IMR-90 (cell line): ENCODE results near the gene LRCH4. TPM values are rescaled to one million over a fixed set of nuclear protein-coding genes. Genes with fewer than 3 reads are reported as not detected.

Experiments
- ATAC-seq: fragments of 200-7000 bp; cut with Tn5 transposase; 2 replicates; pipeline ENCODE4 v1.9.1; 2020; ENCODE audit warnings: low read depth, mild to moderate bottlenecking, moderate library complexity
- BruUV-seq: library from RNA; stranded (reverse); fragments of 400-500 nt; replicated peaks from 2 replicates; lab custom pipeline; 2021; lab: Mats Ljungman, UMichigan
- CTCF ChIA-PET: fragments of 300-600 bp; formaldehyde crosslinking; extraction: SDS; loops from one replicate; lab custom pipeline; 2021; ENCODE audit warnings: antibody characterized with exemption; lab: Yijun Ruan, JAX
- POLR2A ChIA-PET: fragments of 300-600 bp; sonication (Branson Sonifier 250); formaldehyde crosslinking; loops from one replicate; lab custom pipeline; 2022; ENCODE audit warnings: antibody characterized with exemption; ENCODE audit not compliant: unreplicated experiment; lab: Charles Lee
- DNase-seq: peaks from one replicate; pipeline ENCODE4 v3.0.0; 2013
- H2AFZ ChIP-seq: replicated peaks from 2 replicates; pipeline ENCODE3; 2013; ENCODE audit warnings: low read length, mild to moderate bottlenecking; ENCODE audit not compliant: poor library complexity
- H2AK5ac ChIP-seq: 2 replicates; pipeline ENCODE4 v1.6.1; 2013; ENCODE audit warnings: low read depth, low read length, inconsistent platforms
- H2AK9ac ChIP-seq: replicated peaks from 2 replicates; pipeline ENCODE3; 2013; ENCODE audit warnings: mild to moderate bottlenecking, low read depth, low read length, moderate library complexity; ENCODE audit not compliant: poor library complexity
- H2BK120ac ChIP-seq: 2 replicates; pipeline ENCODE4 v1.6.1; 2013; ENCODE audit warnings: low read depth, low read length, inconsistent platforms
- H2BK15ac ChIP-seq: 3 replicates; pipeline ENCODE4 v1.6.1; 2013; ENCODE audit warnings: low read depth, low read length, inconsistent platforms
- H2BK20ac ChIP-seq: 2 replicates; pipeline ENCODE4 v1.6.1; 2013; ENCODE audit warnings: low read depth, mild to moderate bottlenecking, inconsistent platforms, low read length, moderate library complexity
- H2BK5ac ChIP-seq: 2 replicates; pipeline ENCODE4 v1.6.1; 2013; ENCODE audit warnings: mild to moderate bottlenecking, low read depth, low read length, inconsistent platforms; ENCODE audit not compliant: poor library complexity, severe bottlenecking
- H3K14ac ChIP-seq: replicated peaks from 2 replicates; pipeline ENCODE4 v1.6.1; 2013; ENCODE audit warnings: low read depth, low read length, inconsistent platforms
- H3K18ac ChIP-seq: 2 replicates; pipeline ENCODE4 v1.6.1; 2013; ENCODE audit warnings: low read depth, low read length, control low read depth
- H3K23ac ChIP-seq: 2 replicates; pipeline ENCODE4 v1.6.1; 2013; ENCODE audit warnings: low read depth, low read length, inconsistent platforms
- H3K27ac ChIP-seq: 2 replicates; pipeline ENCODE4 v1.5.1; 2013; ENCODE audit warnings: mild to moderate bottlenecking, control low read depth, low read length; ENCODE audit not compliant: insufficient read depth
- H3K27me3 ChIP-seq: 2 replicates; pipeline ENCODE4 v1.6.1; 2013; ENCODE audit warnings: low read length; ENCODE audit not compliant: control insufficient read depth, insufficient read depth
- H3K36me3 ChIP-seq: 2 replicates; pipeline ENCODE4 v1.6.1; 2013; ENCODE audit warnings: low read length, mixed read lengths; ENCODE audit not compliant: control insufficient read depth, insufficient read depth
- H3K4ac ChIP-seq: 2 replicates; pipeline ENCODE4 v1.6.1; 2013; ENCODE audit warnings: low read depth, low read length, inconsistent platforms
- H3K4me1 ChIP-seq: 2 replicates; pipeline ENCODE4 v1.6.1; 2013; ENCODE audit warnings: low read length, mixed read lengths; ENCODE audit not compliant: control insufficient read depth, insufficient read depth
- H3K4me2 ChIP-seq: 2 replicates; pipeline ENCODE4 v1.6.1; 2013; ENCODE audit warnings: low read depth, mild to moderate bottlenecking, control low read depth, low read length, moderate library complexity
- H3K4me3 ChIP-seq: 2 replicates; pipeline ENCODE4 v1.5.1; 2013; ENCODE audit warnings: low read depth, mild to moderate bottlenecking, control low read depth, low read length, moderate library complexity; ENCODE audit not compliant: insufficient read depth
- H3K56ac ChIP-seq: 2 replicates; pipeline ENCODE4 v1.6.1; 2013; ENCODE audit warnings: low read length, inconsistent platforms; ENCODE audit not compliant: insufficient read depth; ENCODE audit errors: extremely low read depth
- H3K79me1 ChIP-seq, 2 experiments: 2 replicates each; pipeline ENCODE4 v1.6.1; 2013; ENCODE audit warnings: low read length in 2 of 2, inconsistent platforms in 1 of 2, low read depth in 1 of 2
- H3K9ac ChIP-seq: 2 replicates; pipeline ENCODE4 v1.6.1; 2013; ENCODE audit warnings: low read depth, low read length, control low read depth
- H3K9me1 ChIP-seq: 2 replicates; pipeline ENCODE4 v1.6.1; 2013; ENCODE audit warnings: low read length, inconsistent platforms; ENCODE audit not compliant: insufficient read depth
- H3K9me3 ChIP-seq: 2 replicates; pipeline ENCODE4 v1.6.1; 2013; ENCODE audit warnings: low read length; ENCODE audit not compliant: control insufficient read depth, insufficient read depth
- H4K20me1 ChIP-seq: 2 replicates; pipeline ENCODE4 v1.6.1; 2013; ENCODE audit warnings: low read length, inconsistent platforms; ENCODE audit not compliant: insufficient read depth
- H4K5ac ChIP-seq: 2 replicates; pipeline ENCODE4 v1.6.1; 2013; ENCODE audit warnings: mild to moderate bottlenecking, low read depth, low read length, control low read depth
- H4K8ac ChIP-seq, 2 experiments: 2 replicates each; pipeline ENCODE4 v1.6.1; 2013; ENCODE audit warnings: low read depth in 2 of 2, low read length in 2 of 2, control low read depth in 1 of 2, inconsistent platforms in 1 of 2
- H4K91ac ChIP-seq: 2 replicates; pipeline ENCODE4 v1.6.1; 2013; ENCODE audit warnings: low read depth, low read length, inconsistent platforms; ENCODE audit not compliant: insufficient read depth
- BHLHE40 ChIP-seq: fragments of 150-350 bp; IDR thresholded peaks from 2 replicates; pipeline ENCODE4 v1.6.1; 2016; ENCODE audit warnings: mild to moderate bottlenecking, low read depth, low read length
- CEBPB ChIP-seq: IDR thresholded peaks from 2 replicates; pipeline ENCODE4 v1.6.1; 2012; ENCODE audit warnings: low read depth, low read length, improper control_type of control experiment
- FOS ChIP-seq: fragments of 150-350 bp; IDR thresholded peaks from 2 replicates; pipeline ENCODE4 v1.6.1; 2016; ENCODE audit warnings: low read depth, low read length
- MAFK ChIP-seq: IDR thresholded peaks from 2 replicates; pipeline ENCODE4 v1.6.1; 2012; ENCODE audit warnings: low read depth, low read length, improper control_type of control experiment
- MAZ ChIP-seq: IDR thresholded peaks from 2 replicates; pipeline ENCODE4 v1.6.1; 2012; ENCODE audit warnings: low read depth, mild to moderate bottlenecking, low read length, improper control_type of control experiment, moderate library complexity, borderline replicate concordance
- MXI1 ChIP-seq: IDR thresholded peaks from 2 replicates; pipeline ENCODE4 v1.6.1; 2012; ENCODE audit warnings: low read depth, mild to moderate bottlenecking, low read length, moderate library complexity, borderline replicate concordance
- POLR2A ChIP-seq: IDR thresholded peaks from 2 replicates; pipeline ENCODE4 v1.6.1; 2012; ENCODE audit warnings: mild to moderate bottlenecking, low read depth, low read length
- RCOR1 ChIP-seq: IDR thresholded peaks from 2 replicates; pipeline ENCODE4 v1.6.1; 2012; ENCODE audit warnings: mild to moderate bottlenecking, low read length, improper control_type of control experiment; ENCODE audit not compliant: insufficient replicate concordance
- RFX5 ChIP-seq: IDR thresholded peaks from 2 replicates; pipeline ENCODE4 v1.8.0; 2012; ENCODE audit warnings: low read depth, mild to moderate bottlenecking, low read length, moderate library complexity
- SMC3 ChIP-seq: fragments of 150-350 bp; IDR thresholded peaks from 2 replicates; pipeline ENCODE4 v1.6.1; 2016; ENCODE audit warnings: low read depth, mild to moderate bottlenecking, antibody characterized with exemption, low read length, moderate library complexity
- WGBS, 2 experiments: methylation state at CpG; one replicate each; pipeline versions ENCODE4 v1.1.5 to v1.1.7; 2013; ENCODE audit warnings: missing lambda C conversion rate in 2 of 2; ENCODE audit not compliant: insufficient read length in 1 of 2; ENCODE audit errors: extremely low coverage in 2 of 2; 5-methylcytosine and 5-hydroxymethylcytosine counted together
- dilution Hi-C: fragments of 300-500 bp; cut with HindIII; formaldehyde crosslinking; loops from one replicate; pipeline ENCODE4 v1.14.3; 2018; ENCODE audit warnings: low sequenced_read_pairs; ENCODE audit not compliant: unreplicated experiment
- in situ Hi-C: fragments of 300-500 bp; cut with MboI; formaldehyde crosslinking; loops from 3 replicates; pipeline ENCODE4 v1.14.3; 2019; ENCODE audit warnings: low sequenced_read_pairs, inconsistent platforms, mixed read lengths
- intact Hi-C: fragments of 100-400 bp; cut with micrococcal nuclease; formaldehyde crosslinking; loops from 2 replicates; pipeline ENCODE4 v1.10.0; 2022
- polyA plus RNA-seq, 3 experiments: library from polyadenylated mRNA; depleted of rRNA; stranded (reverse); fragments of >200 nt; gene quantifications; 2 replicates each; pipeline ENCODE4 v1.2.3, GENCODE V29; 2012; ENCODE audit warnings: low replicate concordance in 1 of 3
- total RNA-seq: library from RNA; depleted of rRNA; stranded (reverse); fragments of >200 nt; gene quantifications from 2 replicates; pipeline ENCODE4 v1.2.3, GENCODE V29; 2012
- TF ChIP-seq, protein P1 (sequence below): fragments of 150-350 bp; IDR thresholded peaks from 2 replicates; pipeline ENCODE4 v1.6.1; 2017; ENCODE audit warnings: mild to moderate bottlenecking, antibody characterized with exemption, low read length, low read depth
- TF ChIP-seq, protein P2 (sequence below): fragments of 150-350 bp; IDR thresholded peaks from 2 replicates; pipeline ENCODE4 v1.6.1; 2016; ENCODE audit warnings: low read depth, mild to moderate bottlenecking, low read length, moderate library complexity, borderline replicate concordance

LRCH4 gene
- total and polyA plus RNA-seq, 2 of the 4 experiments (the other 2 are of a cell fraction): 5.0 to 41.3 TPM

DNA sequence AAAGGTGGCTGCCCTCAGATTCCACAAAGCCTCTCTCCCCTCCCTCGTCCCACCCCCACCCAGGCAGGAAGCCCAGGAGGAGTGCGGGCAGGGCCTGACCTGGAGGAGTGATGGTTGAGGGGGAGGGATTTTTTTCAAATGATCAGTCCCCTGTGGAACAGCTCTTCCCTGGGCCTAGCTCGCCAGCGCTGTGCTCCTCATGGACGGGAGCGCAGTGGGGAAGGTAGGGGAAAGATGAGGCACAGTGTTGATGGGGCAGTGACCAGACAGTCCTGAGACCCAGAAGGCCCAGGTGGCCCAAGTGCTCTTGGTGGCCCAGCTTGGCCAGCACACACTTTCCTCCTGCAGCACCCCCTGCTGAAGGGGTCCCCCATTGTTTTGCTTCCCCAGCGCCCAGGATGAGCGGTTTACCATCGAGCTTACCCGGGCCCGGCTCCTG, 20.8 kb downstream of the LRCH4 start:
- Histone ChIP-seq H3K4ac (no peak overlapping the region), H3K9me3 (no peaks in the 10 kb centered on the region), H3K18ac (no peak overlapping the region), H3K14ac (no peak overlapping the region), H4K91ac (no peak overlapping the region), H2BK120ac (no peak overlapping the region), H2BK5ac (no peak overlapping the region), H3K27ac (no peak overlapping the region), H3K79me1 (no peaks in the 10 kb centered on the region), H3K56ac (no peak overlapping the region), H3K9me1 (peaks cover 4% of the 10 kb centered on the region; the same call in 1 of the 2 replicates), H4K8ac (no peak overlapping the region), H3K9ac (no peak overlapping the region), H2BK20ac (no peak overlapping the region), H2BK15ac (no peak overlapping the region), H3K4me3 (no peak overlapping the region), H3K36me3 (no peaks in the 10 kb centered on the region), H3K27me3 (0 out of 2 replicates have a peak, but pooled peaks cover under 1% of the 10 kb centered on the region), H2AK9ac (no peak overlapping the region), H3K4me2 (no peak overlapping the region), H4K20me1 (no peaks in the 10 kb centered on the region), H2AFZ (no peak overlapping the region), H4K5ac (no peak overlapping the region), H3K23ac (no peak overlapping the region), H2AK5ac (no peak overlapping the region), H3K4me1 (peaks cover 2% of the 10 kb centered on the region; the same call in 1 of the 2 replicates)
- intact Hi-C loops: no loop called here
- TF ChIP-seq RFX5 (no peak), BHLHE40 (no peak), FOS (no peak), MAFK (no peak), MXI1 (no peak), CEBPB (no peak), SMC3 (no peak), MAZ (no peak), POLR2A (no peak), RCOR1 (no peak)
- TF ChIP-seq, protein P1, sequence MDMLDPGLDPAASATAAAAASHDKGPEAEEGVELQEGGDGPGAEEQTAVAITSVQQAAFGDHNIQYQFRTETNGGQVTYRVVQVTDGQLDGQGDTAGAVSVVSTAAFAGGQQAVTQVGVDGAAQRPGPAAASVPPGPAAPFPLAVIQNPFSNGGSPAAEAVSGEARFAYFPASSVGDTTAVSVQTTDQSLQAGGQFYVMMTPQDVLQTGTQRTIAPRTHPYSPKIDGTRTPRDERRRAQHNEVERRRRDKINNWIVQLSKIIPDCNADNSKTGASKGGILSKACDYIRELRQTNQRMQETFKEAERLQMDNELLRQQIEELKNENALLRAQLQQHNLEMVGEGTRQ: no peak
- TF ChIP-seq, protein P2, sequence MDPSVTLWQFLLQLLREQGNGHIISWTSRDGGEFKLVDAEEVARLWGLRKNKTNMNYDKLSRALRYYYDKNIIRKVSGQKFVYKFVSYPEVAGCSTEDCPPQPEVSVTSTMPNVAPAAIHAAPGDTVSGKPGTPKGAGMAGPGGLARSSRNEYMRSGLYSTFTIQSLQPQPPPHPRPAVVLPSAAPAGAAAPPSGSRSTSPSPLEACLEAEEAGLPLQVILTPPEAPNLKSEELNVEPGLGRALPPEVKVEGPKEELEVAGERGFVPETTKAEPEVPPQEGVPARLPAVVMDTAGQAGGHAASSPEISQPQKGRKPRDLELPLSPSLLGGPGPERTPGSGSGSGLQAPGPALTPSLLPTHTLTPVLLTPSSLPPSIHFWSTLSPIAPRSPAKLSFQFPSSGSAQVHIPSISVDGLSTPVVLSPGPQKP: no peak
- ATAC-seq (no peak), DNase-seq (no peak)
- in situ Hi-C loops: loop anchor here (5.0 kb wide), 1 partner anchor 102 kb away; no protein-coding TSS in a partner anchor
- no TSS peak for BruUV-seq
- no CpG with 5 or more reads among the region's 11 CpGs for WGBS, 2 experiments
- POLR2A ChIA-PET: no interaction called here
- dilution Hi-C loops: no loop called here
- CTCF ChIA-PET: interaction anchor here (1.1 kb wide), 1 partner anchor 127 kb away, joined by 5 read pairs; no protein-coding TSS in a partner anchor
